Upper lobe of left lung (tissue), 6 donors: ENCODE measurements around the gene C2orf66. TPM values are rescaled to one million over a fixed set of nuclear protein-coding genes. Genes with fewer than 3 reads are reported as not detected.

Experiments
- ATAC-seq, 2 donors: fragments of 200-7000 bp; cut with Tn5 transposase; one replicate each; pipeline ENCODE4 v1.9.1; 2022; ENCODE audit warnings: mild to moderate bottlenecking in 2 of 2, moderate library complexity in 2 of 2; ENCODE audit not compliant: low FRiP score in 2 of 2
- DNase-seq, 2 donors: peaks; one replicate each; pipeline ENCODE4 v3.0.0-alpha.2; 2019 to 2020
- H3K27ac ChIP-seq, 4 donors: fragments of 200-600 bp; sonication (generic); one replicate each; pipeline ENCODE4 v1.5.1; 2016 to 2019
- H3K27me3 ChIP-seq, 4 donors: fragments of 200-600 bp; sonication (generic); one replicate each; pipeline ENCODE4 v1.5.1; 2017 to 2019
- H3K36me3 ChIP-seq, 4 donors: fragments of 200-600 bp; sonication (generic); one replicate each; pipeline ENCODE4 v1.5.1; 2016 to 2019
- H3K4me1 ChIP-seq, 4 donors: fragments of 200-600 bp; sonication (generic); one replicate each; pipeline ENCODE4 v1.5.1; 2018 to 2019
- H3K4me3 ChIP-seq, 4 donors: fragments of 200-600 bp; sonication (generic); one replicate each; pipeline ENCODE4 v1.5.1; 2017 to 2019; ENCODE audit warnings: mild to moderate bottlenecking in 2 of 4, moderate library complexity in 1 of 4
- H3K9me3 ChIP-seq, 4 donors: fragments of 200-600 bp; sonication (generic); one replicate each; pipeline ENCODE4 v1.5.1; 2018 to 2019
- CTCF ChIP-seq, 6 experiments: fragments of 450-650 bp in 4 of 6; fragments of 200-600 bp in 2 of 6; sonication (generic) in 2 of 6; IDR thresholded peaks; one replicate each; pipeline ENCODE4 v1.5.1; 2016 to 2019; ENCODE audit warnings: antibody characterized with exemption in 6 of 6
- EP300 ChIP-seq, 4 donors: sonication (generic); formaldehyde crosslinking; IDR thresholded peaks; one replicate each; pipeline ENCODE4 v1.5.1; 2017; ENCODE audit warnings: antibody characterized with exemption in 4 of 4, control low read depth in 2 of 4
- POLR2A ChIP-seq, 4 donors: fragments of 450-650 bp; IDR thresholded peaks; one replicate each; pipeline ENCODE4 v1.5.1; 2016 to 2017; ENCODE audit warnings: antibody characterized with exemption in 4 of 4, mild to moderate bottlenecking in 2 of 4
- POLR2AphosphoS5 ChIP-seq, 2 donors: sonication (generic); formaldehyde crosslinking; IDR thresholded peaks; one replicate each; pipeline ENCODE4 v1.5.1; 2017; ENCODE audit warnings: antibody characterized with exemption in 2 of 2
- WGBS, 2 donors: methylation state at CpG; one replicate each; pipeline ENCODE4 v1.1.5; 2017 to 2018; 5-methylcytosine and 5-hydroxymethylcytosine counted together
- total RNA-seq, 6 donors: library from RNA; depleted of rRNA in 4 of 6; stranded (reverse); fragments of >200 nt in 4 of 6; gene quantifications; one replicate each; pipeline versions ENCODE4 v1.1.0 to v1.2.1, GENCODE V29; 2016 to 2021
- donor health status: DM: no; HTN: no; CAD: no; lungs with moderate emphysema.
- donor health status: DM: no; HTN: yes; CAD: no; lungs with severe emphysema.

C2orf66 gene
- total RNA-seq, 6 donors from 2014 or later = 0.30 to 1.2 (median 1.0) TPM; not detected in 3

DNA sequence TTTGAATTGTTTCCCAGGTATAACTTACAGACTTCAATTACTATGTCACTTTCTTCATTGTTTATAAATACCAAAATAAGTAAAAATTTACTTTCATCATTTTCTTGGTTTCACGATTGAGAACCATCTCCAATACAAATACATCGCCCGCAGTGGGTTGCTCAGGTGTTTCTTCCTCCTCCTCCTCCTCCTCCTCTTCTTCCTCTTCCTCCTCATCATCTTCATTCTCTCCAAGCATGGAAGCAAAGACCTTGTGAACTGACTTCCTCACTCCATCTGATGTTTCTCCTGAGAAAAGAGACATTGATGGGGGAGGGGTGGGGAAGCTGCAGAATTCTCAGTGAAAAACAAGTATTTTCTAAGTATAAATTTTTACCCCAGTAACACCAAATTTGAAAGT, 16.3 kb downstream of the C2orf66 start:
- no peak overlapping the region for H3K4me3 ChIP-seq
- ATAC-seq (no peak), DNase-seq (no peak)
- H3K4me1 ChIP-seq = peaks cover 0 to 10% (median under 1%) of the 10 kb centered on the region in 4 donors
- 85 to 91% methylated on average over 3 of the region's 3 CpGs for WGBS, 2 donors
- H3K9me3 ChIP-seq = no peaks in the 10 kb centered on the region
- no peaks in the 10 kb centered on the region for H3K27me3 ChIP-seq
- no peak for TF ChIP-seq EP300 (IDR thresholded peaks at IDR 0.05)
- TF ChIP-seq POLR2AphosphoS5 (IDR thresholded peaks at IDR 0.05) = no peak
- TF ChIP-seq CTCF (IDR thresholded peaks at IDR 0.05) = no peak
- no peak for TF ChIP-seq POLR2A (IDR thresholded peaks at IDR 0.05)
- H3K36me3 ChIP-seq = peaks cover 21 to 91% (median 37%) of the 10 kb centered on the region in 4 donors
- H3K27ac ChIP-seq = no peak overlapping the region

GRCh38 chr2:196783431-196784094, 25.6 kb downstream of the C2orf66 start:
- DNase-seq (no peak), ATAC-seq (peak in 1 of 2 donors; percentile 81)
- Histone ChIP-seq H3K4me1 (no peaks in the 10 kb centered on the region), H3K27ac (no peak overlapping the region), H3K9me3 (no peaks in the 10 kb centered on the region), H3K4me3 (no peak overlapping the region), H3K27me3 (no peaks in the 10 kb centered on the region), H3K36me3 (peaks cover 19 to 90% (median 40%) of the 10 kb centered on the region in 4 donors)
- WGBS, 2 donors = 91 to 95% methylated on average over 4 of the region's 4 CpGs
- TF ChIP-seq POLR2AphosphoS5 (IDR thresholded peaks at IDR 0.05) (no peak), POLR2A (IDR thresholded peaks at IDR 0.05) (no peak), EP300 (IDR thresholded peaks at IDR 0.05) (no peak), CTCF (IDR thresholded peaks at IDR 0.05) (no peak)

- 71 to 75% methylated on average over 1 of the region's 1 CpG for WGBS, 2 donors
- no peaks in the 10 kb centered on the region for H3K4me1 ChIP-seq
- TF ChIP-seq CTCF (IDR thresholded peaks at IDR 0.05) = no peak
- TF ChIP-seq POLR2AphosphoS5 (IDR thresholded peaks at IDR 0.05) = no peak
- TF ChIP-seq POLR2A (IDR thresholded peaks at IDR 0.05) = no peak
- TF ChIP-seq EP300 (IDR thresholded peaks at IDR 0.05) = no peak
- no peak overlapping the region for H3K27ac ChIP-seq
- no peak overlapping the region for H3K4me3 ChIP-seq
- H3K36me3 ChIP-seq = peaks cover 7 to 81% (median 24%) of the 10 kb centered on the region in 4 donors
- H3K9me3 ChIP-seq = no peaks in the 10 kb centered on the region
- DNase-seq (no peak), ATAC-seq (no peak)
- H3K27me3 ChIP-seq = no peaks in the 10 kb centered on the region
Measured at GRCh38 chr2:196767101-196767500, 42.1 kb downstream of the C2orf66 start.

DNA sequence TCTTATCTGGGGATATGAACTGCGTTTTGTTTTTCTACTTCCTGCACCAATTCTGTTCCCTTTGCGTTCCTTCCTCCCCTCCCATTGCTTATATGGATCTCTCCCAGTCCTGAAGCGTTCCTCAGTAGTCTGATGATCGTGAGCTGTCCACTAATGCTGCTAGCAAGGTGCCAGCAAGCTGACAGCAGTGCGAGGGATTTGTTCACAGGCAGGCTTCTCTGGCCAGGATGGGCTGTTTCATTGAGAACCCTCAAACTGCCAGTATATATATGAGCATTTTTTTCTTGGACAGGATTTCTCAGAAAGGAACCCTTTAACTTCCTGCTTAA, 49.8 kb downstream of the C2orf66 start:
- peaks cover 0 to 23% (median 7%) of the 10 kb centered on the region in 4 donors for H3K36me3 ChIP-seq
- no peaks in the 10 kb centered on the region for H3K4me1 ChIP-seq
- H3K27me3 ChIP-seq = no peaks in the 10 kb centered on the region
- no peak for TF ChIP-seq POLR2A (IDR thresholded peaks at IDR 0.05)
- no peak for TF ChIP-seq EP300 (IDR thresholded peaks at IDR 0.05)
- TF ChIP-seq CTCF (IDR thresholded peaks at IDR 0.05) = no peak
- DNase-seq (no peak), ATAC-seq (no peak)
- WGBS, 2 donors = 67 to 78% methylated on average over 5 of the region's 5 CpGs
- peaks cover 0 to 10% (median 0%) of the 10 kb centered on the region in 4 donors for H3K9me3 ChIP-seq
- H3K4me3 ChIP-seq = no peak overlapping the region
- no peak overlapping the region for H3K27ac ChIP-seq
